DOHH2 (cell line): ENCODE data around the gene PLVAP.

Experiments
- EZH2phosphoT487 ChIP-seq: fragments of 200-600 bp; sonication (generic); IDR thresholded peaks from 2 replicates; pipeline ENCODE4 v1.6.1; 2017; ENCODE audit warnings: borderline replicate concordance, mild to moderate bottlenecking, antibody characterized with exemption, low read length, moderate library complexity, mixed read lengths
- TF ChIP-seq, protein P1 (sequence below): fragments of 200-600 bp; sonication (generic); IDR thresholded peaks from one replicate; pipeline ENCODE4 v1.5.1; 2014; ENCODE audit warnings: antibody characterized with exemption, mild to moderate bottlenecking, low read depth, low read length; ENCODE audit not compliant: poor library complexity, severe bottlenecking

GRCh38 chr19:17406046-17406886 lies 29.1 kb upstream of the PLVAP start:
- TF ChIP-seq, protein P1, sequence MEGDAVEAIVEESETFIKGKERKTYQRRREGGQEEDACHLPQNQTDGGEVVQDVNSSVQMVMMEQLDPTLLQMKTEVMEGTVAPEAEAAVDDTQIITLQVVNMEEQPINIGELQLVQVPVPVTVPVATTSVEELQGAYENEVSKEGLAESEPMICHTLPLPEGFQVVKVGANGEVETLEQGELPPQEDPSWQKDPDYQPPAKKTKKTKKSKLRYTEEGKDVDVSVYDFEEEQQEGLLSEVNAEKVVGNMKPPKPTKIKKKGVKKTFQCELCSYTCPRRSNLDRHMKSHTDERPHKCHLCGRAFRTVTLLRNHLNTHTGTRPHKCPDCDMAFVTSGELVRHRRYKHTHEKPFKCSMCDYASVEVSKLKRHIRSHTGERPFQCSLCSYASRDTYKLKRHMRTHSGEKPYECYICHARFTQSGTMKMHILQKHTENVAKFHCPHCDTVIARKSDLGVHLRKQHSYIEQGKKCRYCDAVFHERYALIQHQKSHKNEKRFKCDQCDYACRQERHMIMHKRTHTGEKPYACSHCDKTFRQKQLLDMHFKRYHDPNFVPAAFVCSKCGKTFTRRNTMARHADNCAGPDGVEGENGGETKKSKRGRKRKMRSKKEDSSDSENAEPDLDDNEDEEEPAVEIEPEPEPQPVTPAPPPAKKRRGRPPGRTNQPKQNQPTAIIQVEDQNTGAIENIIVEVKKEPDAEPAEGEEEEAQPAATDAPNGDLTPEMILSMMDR = no peak
- no peak for TF ChIP-seq EZH2phosphoT487
